Panc1 (cell line): ENCODE results near the gene MUC2. TPM values are rescaled to one million over a fixed set of nuclear protein-coding genes. Genes with fewer than 3 reads are reported as not detected.

Source experiments
- ATAC-seq: fragments of 200-7000 bp; cut with Tn5 transposase; 2 replicates; pipeline ENCODE4 v1.9.1; 2020; ENCODE audit warnings: mild to moderate bottlenecking, moderate library complexity
- BruUV-seq: library from RNA; stranded (reverse); fragments of 400-500 nt; replicated peaks from 2 replicates; lab custom pipeline; 2021; lab: Mats Ljungman, UMichigan
- CTCF ChIA-PET: fragments of 300-600 bp; sonication (Branson Sonifier 250); formaldehyde crosslinking; loops from one replicate; lab custom pipeline; 2022; ENCODE audit warnings: antibody characterized with exemption; lab: Charles Lee
- POLR2A ChIA-PET: fragments of 300-600 bp; sonication (Branson Sonifier 250); formaldehyde crosslinking; loops from one replicate; lab custom pipeline; 2022; ENCODE audit warnings: antibody characterized with exemption; lab: Charles Lee
- DNase-seq: peaks from one replicate; pipeline ENCODE4 v3.0.0-alpha.2; 2010; ENCODE audit warnings: low read depth, low spot score
- H3K27ac ChIP-seq: 2 replicates; pipeline ENCODE4 v1.5.1; 2011; ENCODE audit warnings: mild to moderate bottlenecking, low read length, inconsistent platforms
- H3K27me3 ChIP-seq: fragments of 200-500 bp; sonication (Bioruptor generic); 2 replicates; pipeline ENCODE4 v1.6.0; 2014; ENCODE audit warnings: low read length, inconsistent platforms; ENCODE audit not compliant: control insufficient read depth, insufficient read depth
- H3K36me3 ChIP-seq: fragments of 200-500 bp; sonication (Bioruptor generic); 2 replicates; pipeline ENCODE4 v1.5.1; 2014; ENCODE audit warnings: inconsistent platforms, mild to moderate bottlenecking, low read length, moderate library complexity; ENCODE audit not compliant: control insufficient read depth, insufficient read depth
- H3K4me1 ChIP-seq: 2 replicates; pipeline ENCODE4 v1.5.1; 2011; ENCODE audit warnings: inconsistent platforms, mild to moderate bottlenecking, low read length, moderate library complexity; ENCODE audit not compliant: control insufficient read depth, insufficient read depth
- H3K4me3 ChIP-seq, 2 experiments: 2 replicates each; pipeline ENCODE4 v1.5.1; 2011 to 2012; ENCODE audit warnings: low read depth in 2 of 2, low read length in 2 of 2, mild to moderate bottlenecking in 2 of 2, inconsistent platforms in 1 of 2, moderate library complexity in 1 of 2
- H3K9me3 ChIP-seq: fragments of 200-500 bp; sonication (Bioruptor generic); 2 replicates; pipeline ENCODE4 v1.5.1; 2014; ENCODE audit warnings: low read depth, mild to moderate bottlenecking, inconsistent platforms, low read length, moderate library complexity; ENCODE audit not compliant: control insufficient read depth, insufficient read depth
- CTCF ChIP-seq: fragments of 450-650 bp; IDR thresholded peaks from 2 replicates; pipeline ENCODE4 v1.5.1; 2017; ENCODE audit warnings: mild to moderate bottlenecking
- POLR2AphosphoS5 ChIP-seq: IDR thresholded peaks from 2 replicates; pipeline ENCODE4 v1.6.1; 2012; ENCODE audit warnings: mild to moderate bottlenecking, low read depth, low read length, moderate library complexity
- REST ChIP-seq, 2 experiments: IDR thresholded peaks; 2 replicates each; pipeline ENCODE4 v1.6.1; 2011 to 2012; ENCODE audit warnings: low read depth in 2 of 2, control low read depth in 1 of 2, low read length in 1 of 2, mild to moderate bottlenecking in 1 of 2, moderate library complexity in 1 of 2; ENCODE audit not compliant: insufficient read depth in 1 of 2
- SIN3A ChIP-seq: IDR thresholded peaks from 2 replicates; pipeline ENCODE4 v1.6.1; 2012; ENCODE audit warnings: low read depth, mild to moderate bottlenecking, low read length, moderate library complexity, borderline replicate concordance; ENCODE audit not compliant: insufficient read depth
- TCF7L2 ChIP-seq: IDR thresholded peaks from 2 replicates; pipeline ENCODE4 v1.6.1; 2011; ENCODE audit warnings: mild to moderate bottlenecking, low read depth, low read length, inconsistent platforms
- in situ Hi-C: cut with HindIII; loops from 2 replicates; pipeline ENCODE4 v1.10.0; 2016; ENCODE audit warnings: low sequenced_read_pairs, low pct_unique_long_range_greater_than_20kb
- intact Hi-C: fragments of 100-400 bp; cut with micrococcal nuclease; formaldehyde crosslinking; loops from one replicate; pipeline ENCODE4 v1.10.0; 2022; ENCODE audit not compliant: unreplicated experiment
- total RNA-seq: library from RNA; stranded (reverse); gene quantifications from one replicate; pipeline ENCODE4 v1.2.1, GENCODE V29; 2021; ENCODE audit not compliant: unreplicated experiment

The MUC2 gene
- total RNA-seq, 1 experiment from 2014 or later, result 0.08 TPM

- Histone ChIP-seq H3K36me3 (no peaks in the 10 kb centered on the region), H3K9me3 (no peaks in the 10 kb centered on the region), H3K27me3 (no peaks in the 10 kb centered on the region), H3K4me1 (peaks cover 34% of the 10 kb centered on the region), H3K4me3 (no peak overlapping the region), H3K27ac (no peak overlapping the region)
- no TSS peak for BruUV-seq
- TF ChIP-seq TCF7L2, result no peak
- TF ChIP-seq REST (IDR thresholded peaks at IDR 0.05; ENCODE audit: insufficient read depth in 1 of 2, low read depth in 2 of 2, low read length in 1 of 2), result no peak
- TF ChIP-seq POLR2AphosphoS5, result no peak
- TF ChIP-seq SIN3A, result no peak
- no peak for TF ChIP-seq CTCF
- ATAC-seq (no peak), DNase-seq (no peak)
- ChIA-PET POLR2A (no interaction called here), CTCF (no interaction called here)
- intact Hi-C loops (no loop called here), in situ Hi-C loops (no loop called here)
These were observed 34.1 kb upstream of the MUC2 start for GRCh38 chr11:1040428-1041148.

GRCh38 chr11:1041149-1041467, 33.6 kb upstream of the MUC2 start:
- in situ Hi-C loops (no loop called here), intact Hi-C loops (no loop called here)
- Histone ChIP-seq H3K4me1 (peaks cover 29% of the 10 kb centered on the region), H3K4me3 (no peak overlapping the region), H3K27ac (no peak overlapping the region), H3K36me3 (no peaks in the 10 kb centered on the region), H3K27me3 (no peaks in the 10 kb centered on the region), H3K9me3 (no peaks in the 10 kb centered on the region)
- no peak for DNase-seq
- ChIA-PET CTCF (interaction anchor here (0.6 kb wide), 1 partner anchor 78 kb away, joined by 4 read pairs; no protein-coding TSS in a partner anchor), POLR2A (no interaction called here)
- BruUV-seq, result no TSS peak
- ATAC-seq, result no peak
- TF ChIP-seq SIN3A (no peak), TCF7L2 (no peak), REST (IDR thresholded peaks at IDR 0.05; ENCODE audit: insufficient read depth in 1 of 2, low read depth in 2 of 2, low read length in 1 of 2) (no peak), CTCF (no peak), POLR2AphosphoS5 (no peak)
